SHP77 treated with DMSO at 0.1 percent for 48 hours (cell line): ENCODE results near the gene ZMYM3.
A peak's percentile ranks its signal among the peaks of the same experiment; 100 is the strongest.

Source experiments
- DNase-seq: peaks from one replicate; lab custom pipeline; 2025; lab: John Stamatoyannopoulos, UW

Gene ZMYM3

DNA sequence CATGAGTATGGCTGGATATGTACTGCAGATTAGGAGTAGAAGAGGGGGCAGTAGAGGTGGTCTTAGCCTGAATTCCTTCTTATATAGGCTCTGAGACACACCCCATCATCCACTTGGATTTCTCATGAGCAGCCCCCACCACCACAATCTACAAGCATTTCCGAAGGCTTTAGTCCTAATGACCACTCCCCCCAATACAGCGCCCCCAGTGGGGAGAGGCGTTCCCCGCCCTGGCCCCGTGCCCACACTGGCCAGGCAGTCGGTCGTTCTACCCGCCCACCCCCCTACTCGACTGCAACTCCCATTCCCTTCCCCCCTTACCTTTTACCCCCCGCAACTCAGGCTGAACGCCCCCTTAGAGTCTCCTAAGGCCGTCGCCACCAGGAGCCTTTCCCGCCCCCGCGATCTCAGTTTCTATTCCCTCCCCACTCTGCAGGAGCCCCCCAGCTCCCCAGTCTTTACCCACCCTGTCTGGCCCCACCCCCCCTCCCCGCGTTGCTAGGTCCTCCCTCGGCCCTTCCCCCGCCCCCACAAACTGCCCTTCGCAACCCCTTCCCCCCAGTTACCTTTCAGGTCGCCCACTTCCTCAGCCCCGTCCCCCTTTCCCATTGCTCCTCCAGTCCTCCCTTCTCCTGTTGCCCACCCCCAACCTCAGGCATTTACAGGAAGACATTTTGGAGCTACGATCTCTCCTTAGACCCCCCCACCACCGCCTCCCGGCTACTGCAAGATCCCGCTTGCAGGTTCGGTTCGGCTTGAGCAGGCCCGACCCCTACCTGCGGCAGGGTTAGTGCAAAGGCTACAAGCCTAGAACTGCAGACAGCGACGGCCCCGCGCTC is 468 bp downstream of the ZMYM3 start:
- no peak for DNase-seq

DNA sequence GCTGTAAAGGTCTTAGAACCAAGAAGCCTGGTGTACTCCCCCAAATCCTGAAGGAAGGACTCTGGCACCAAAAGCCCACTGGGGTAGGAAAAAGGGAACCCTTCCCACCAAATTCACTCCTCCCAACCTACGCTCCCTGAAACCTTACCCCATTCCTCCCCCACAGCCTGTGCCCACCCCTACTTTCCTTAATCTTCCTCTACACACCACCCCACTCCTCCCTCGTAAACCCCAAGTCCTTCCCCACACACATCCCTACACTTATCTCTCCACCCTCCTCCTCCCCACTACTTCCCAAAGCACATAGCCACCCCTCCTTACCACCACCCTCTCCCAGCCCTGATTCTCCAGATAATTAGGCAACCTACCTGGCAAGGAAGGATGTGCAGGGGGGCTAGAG is 1.7 kb downstream of the ZMYM3 start:
- DNase-seq, result no peak

DNA sequence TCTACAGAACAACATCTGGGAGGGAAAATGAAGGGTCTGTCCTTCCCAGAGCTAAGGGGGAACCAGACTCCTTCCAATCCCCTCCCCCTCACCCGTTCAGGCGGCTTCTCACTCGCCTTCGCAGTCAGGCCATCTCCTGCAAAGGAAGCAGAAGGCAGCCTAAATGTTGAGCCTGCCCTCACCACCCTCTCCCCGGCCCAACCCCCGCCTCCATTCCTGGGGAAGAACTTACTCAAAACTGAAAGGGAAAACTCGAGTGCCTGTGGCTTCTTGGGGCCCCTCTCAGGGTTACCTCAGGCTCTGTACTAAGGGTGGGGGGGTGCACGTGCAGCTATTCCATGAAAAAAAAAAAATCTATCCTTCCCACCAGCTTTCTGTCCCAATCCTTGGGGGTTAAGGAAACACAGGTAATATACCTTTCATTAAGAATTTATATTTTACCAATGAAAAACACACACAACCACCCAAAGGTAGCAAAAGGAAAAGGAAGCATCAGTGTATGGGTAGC is 2.4 kb downstream of the ZMYM3 start:
- DNase-seq, result no peak

DNA sequence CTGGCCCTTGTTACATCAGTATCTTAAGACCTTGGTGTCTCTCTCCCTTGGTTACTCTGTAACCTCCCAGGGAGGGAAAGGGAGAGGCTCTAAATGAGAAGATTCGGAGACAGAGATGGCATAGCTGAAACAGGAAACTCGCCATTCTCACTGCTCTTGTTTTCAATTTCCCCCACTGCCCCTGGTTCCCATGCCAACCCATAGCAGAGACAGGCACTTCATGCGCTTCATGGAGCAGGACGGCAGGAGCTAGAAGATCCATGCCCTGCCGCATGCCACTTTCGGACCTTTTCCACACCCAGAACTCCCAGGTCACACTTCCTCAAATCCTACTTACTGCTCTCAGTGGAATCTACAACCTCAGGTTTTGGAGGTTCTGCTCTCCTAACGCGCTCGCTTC is 3.1 kb downstream of the ZMYM3 start:
- DNase-seq, result no peak

DNA sequence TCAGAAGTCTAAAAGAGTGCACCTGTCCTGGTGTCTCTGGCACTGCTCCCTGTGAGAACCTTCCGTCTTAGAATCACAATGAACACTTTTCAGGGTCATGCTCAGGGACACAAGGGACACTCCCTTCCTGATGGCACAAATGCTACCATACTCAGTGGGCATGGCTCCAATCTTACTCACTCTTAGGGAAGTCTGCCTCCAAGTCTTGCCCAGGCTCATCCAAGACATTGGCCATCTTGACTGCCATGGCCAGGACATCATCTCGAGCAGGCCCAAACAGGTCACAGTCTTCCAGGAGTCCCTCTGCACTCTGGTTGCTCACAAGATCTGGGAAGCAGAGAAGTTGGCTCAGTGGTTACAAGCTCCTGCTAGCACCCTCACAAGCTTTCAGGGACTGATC is 8.8 kb downstream of the ZMYM3 start:
- DNase-seq, result no peak

DNA sequence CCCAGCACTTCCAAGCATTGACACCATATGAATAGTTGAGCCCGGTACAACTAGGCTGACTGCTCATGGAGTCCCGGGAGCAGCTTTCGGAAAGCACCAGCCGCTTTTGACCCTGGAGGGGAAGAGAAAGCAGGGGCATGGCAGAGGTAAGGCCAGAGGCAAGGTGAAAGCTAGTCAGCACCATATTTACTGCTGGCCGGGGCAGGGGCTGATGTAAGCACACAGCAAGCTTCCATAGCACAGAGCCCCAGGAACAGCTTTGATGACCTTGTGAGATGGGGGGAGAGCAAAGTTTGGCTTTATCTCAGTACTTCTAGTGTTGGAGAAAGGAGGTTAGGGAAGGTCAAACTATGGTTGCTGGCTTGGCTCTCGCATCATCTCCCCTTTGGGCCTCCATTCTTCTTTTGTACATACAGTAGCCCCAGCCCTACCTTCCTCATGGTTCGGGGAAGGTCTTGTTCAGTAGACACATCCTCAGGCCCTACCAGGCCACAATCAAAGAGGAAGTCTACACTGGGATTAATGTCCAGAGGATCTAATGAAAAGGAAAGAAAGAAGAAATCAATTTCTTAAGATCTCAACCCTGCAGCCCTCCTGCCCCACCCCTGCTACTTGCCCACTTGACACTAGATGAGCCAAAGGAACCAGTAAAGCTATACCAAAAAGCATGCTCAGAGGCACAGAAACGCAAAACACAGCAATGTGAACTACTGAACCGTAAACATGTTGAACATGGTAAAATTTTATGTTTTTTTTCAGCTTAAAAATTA is 9.4 kb downstream of the ZMYM3 start:
- DNase-seq, result no peak

DNA sequence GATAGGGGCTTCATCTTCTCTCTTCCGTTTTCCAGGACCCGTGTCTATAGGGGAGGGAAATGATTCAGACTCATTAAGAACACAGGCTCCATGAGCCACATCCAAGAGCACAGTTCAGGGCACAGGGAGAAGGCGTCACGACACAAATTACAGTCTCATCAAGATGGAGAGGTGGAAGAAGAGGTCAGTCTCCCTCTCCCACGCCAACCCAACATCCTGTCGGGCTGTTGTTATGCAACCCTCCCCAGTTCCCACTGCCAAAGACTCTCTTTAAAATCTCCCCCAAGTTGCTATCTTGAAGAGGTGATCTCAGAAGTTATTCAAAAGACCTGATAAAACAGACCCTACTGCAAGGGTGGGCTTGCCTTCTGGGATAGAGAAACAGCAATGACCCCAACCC is 12.6 kb downstream of the ZMYM3 start:
- DNase-seq, result no peak

DNA sequence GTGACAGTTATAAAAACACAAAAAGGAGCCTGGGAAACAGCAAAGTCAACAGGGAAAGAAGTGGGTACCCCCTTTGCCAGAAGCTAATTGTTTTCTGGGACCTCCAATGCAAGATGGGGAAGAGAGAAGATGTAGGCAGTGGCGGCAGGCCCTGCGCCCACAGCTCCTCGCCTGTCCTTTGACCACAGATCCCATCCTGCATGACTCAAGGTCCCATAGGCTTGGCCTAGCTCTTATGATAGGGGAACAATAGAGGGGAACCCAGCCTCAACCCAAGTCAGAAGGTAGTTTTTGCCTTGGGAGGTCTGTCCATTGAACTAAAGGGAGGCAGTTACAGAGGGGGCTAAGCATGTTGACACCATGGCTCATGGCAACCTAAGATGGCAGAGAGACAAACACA is 14.2 kb downstream of the ZMYM3 start:
- DNase-seq, result no peak

DNA sequence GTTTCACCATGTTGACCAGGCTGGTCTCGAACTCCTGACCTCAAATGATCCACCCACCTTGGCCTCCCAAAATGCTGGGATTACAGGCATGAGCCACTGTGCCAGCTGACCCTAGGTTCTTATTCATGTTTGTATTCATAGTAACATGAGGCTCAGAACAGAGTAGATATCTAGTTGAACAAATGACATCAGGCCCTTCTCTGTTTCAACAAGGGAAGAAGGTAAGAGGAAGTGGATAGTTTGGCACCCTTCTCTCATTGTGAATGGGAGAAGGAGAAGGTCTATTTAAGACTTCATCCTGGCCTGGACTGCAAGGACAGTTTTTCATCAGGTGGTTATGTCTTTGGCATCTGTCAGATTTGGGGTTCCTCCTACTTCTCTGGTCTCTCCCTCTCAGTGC is 17.1 kb downstream of the ZMYM3 start:
- no peak for DNase-seq

DNA sequence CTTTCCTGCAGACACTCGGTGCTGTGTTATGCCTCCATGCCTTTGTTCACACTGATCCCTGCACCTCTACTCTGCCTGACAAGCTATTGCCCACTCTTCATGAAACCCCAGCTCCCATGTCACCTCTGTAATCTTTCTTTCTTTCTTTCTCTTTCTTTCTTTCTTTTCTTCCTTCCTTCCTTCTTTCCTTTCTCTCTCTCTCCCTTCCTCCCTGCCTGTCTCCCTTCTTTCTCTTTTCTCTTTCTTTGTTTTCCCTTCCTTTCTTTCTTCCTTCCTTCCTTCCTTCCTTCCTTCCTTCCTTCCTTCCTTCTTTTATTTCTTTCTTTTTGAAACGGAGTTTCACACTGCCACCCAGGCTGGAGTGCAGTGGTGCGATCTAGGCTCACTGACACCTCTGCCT is 18.5 kb downstream of the ZMYM3 start:
- DNase-seq, result no peak

DNA sequence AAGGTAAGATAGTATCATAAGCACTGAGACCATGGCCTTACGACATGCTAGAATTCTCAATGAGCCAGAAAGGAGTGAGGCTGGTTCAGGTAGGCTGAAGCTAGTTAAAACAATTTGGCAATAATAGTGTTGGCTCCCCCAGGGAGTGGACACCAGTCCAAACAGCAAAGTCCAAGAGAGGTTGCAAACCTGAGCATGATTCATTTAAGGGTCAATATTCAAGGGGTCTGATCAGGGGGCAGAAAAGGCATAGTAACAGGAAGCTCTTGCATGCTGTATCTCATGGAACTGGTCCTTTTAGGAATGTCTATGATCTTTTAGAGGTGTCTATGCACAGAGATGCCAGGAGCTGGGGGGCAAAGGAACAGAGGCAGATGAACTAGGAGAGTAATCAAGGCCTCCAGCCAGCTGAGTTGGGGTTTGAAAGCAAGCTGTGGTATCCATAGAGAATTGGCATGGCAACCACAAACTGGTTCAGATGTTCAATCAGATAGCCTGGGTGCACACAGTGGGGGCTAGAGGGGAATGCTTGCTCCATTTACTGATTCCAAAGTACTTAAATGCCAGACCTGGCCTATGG is 25.8 kb downstream of the ZMYM3 start:
- no peak for DNase-seq

DNA sequence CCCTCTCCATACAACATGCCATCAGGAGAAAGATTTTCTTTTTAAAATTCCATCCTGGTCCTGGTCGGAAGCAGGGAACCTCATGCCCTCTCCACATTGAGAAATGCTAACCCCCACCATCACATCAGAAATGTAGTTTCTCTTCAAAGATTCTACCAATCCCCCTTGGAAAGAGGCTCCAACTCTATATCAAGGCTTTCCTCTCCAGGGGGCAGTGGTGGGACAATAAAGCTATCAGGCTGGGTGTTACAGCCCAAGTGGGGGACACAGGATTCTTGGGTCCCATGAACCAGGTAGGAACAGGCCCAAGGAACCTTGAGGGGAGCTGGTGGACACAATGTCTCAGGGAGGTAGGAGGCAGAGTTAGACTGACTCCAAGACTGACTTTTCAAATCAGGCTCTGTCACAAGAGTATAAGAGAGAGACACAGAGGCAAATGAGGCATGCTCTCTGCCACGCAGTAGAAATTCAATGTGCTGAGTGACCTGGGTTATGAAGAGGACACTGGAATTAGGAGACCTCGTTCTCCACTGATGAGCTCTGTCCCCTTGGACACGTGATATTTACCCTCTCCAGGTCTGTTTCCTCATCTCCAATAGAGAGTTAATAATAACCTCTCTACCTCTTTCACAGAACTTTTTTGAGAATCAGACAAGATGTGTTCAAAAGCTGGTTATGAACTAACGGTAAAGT is 26.4 kb downstream of the ZMYM3 start:
- DNase-seq, result no peak

DNA sequence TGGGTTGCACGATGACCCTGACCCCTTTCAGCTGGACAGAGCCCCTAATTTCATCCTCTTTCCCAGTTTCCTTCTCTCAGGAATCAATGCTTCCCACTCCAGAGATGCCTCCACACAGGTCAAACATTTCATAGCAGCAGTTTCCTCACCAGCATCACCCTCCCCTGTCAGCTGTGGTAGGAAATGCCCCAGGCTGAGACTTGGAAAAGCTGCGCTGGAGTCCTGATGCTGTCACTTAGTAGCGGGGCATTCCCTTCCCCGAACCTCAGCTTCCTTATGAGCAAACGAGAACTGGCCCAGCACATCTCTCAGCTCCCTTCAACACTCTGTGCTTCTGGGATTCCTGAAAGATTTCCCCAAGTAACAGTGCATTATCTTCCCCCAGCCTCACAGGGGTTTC is 28.3 kb downstream of the ZMYM3 start:
- no peak for DNase-seq

DNA sequence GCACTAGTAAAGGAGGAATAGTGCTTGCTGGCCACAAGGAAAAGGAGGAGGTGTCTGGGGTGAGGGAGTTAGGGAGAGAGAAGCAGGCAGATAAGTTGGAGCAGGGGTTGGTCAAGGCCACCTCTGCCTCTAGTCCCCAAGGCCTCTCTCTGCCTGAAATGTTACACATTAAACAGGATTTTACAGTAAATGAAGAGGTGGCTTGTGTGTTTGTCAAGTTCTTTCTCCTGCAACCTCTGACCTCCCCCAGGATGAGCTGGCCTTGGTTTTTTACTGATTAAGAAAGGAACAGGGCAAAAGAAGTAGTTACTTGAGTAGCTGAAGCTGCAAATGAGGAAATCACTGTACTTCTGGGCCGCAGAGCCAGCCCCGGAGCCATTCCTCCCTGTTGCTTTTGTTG is 28.9 kb downstream of the ZMYM3 start:
- DNase-seq, result no peak

DNA sequence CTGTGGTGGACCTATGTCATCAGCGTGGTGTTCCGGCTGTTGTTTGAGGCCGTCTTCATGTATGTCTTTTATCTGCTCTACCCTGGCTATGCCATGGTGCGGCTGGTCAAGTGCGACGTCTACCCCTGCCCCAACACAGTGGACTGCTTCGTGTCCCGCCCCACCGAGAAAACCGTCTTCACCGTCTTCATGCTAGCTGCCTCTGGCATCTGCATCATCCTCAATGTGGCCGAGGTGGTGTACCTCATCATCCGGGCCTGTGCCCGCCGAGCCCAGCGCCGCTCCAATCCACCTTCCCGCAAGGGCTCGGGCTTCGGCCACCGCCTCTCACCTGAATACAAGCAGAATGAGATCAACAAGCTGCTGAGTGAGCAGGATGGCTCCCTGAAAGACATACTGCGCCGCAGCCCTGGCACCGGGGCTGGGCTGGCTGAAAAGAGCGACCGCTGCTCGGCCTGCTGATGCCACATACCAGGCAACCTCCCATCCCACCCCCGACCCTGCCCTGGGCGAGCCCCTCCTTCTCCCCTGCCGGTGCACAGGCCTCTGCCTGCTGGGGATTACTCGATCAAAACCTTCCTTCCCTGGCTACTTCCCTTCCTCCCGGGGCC is 29.7 kb downstream of the ZMYM3 start:
- no peak for DNase-seq

DNA sequence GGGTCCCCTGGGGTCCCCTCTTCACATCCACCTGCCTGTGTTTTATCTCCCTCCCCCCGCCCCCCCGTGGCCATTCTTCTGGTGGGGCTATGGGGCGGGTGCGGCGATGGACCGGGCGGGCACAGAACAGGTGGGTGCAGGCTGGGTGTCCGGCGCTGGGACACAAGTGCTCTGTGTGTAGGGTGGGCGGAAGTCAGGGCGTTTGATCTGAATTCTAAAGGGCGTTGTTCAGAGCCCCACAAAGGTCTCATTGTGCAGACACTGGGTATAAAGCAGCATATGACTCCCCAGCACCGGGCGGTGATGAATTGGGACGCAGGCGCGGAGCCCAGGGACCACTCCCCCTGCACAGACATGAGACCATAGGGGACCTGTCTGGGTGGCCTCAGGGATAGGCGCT is 31.0 kb downstream of the ZMYM3 start, which contains the start of gene GJB1:
Gene GJB1 (plus strand): TSS at position 296 of the 400 bp plus-strand sequence. CDS start 484 bp downstream, outside the sequence.
- DNase-seq, result no peak

DNA sequence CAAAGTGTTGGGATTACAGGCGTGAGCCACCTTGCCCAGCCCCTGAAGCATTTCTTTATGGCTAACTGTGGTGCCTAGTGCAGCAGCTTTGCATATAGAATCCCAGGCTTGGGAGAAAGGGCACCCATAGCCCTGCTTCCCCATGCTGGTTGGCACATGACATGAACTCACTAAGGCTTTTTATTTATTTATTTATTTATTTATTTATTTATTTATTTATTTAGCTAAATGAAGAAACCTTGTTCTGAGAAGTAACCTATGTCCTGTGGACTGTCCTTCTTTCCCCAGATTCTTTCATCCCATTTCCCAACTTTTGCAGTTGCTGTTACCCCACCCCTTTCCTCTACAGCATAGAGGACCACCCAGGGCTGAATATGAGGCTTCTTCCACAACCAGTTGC is 32.8 kb downstream of the ZMYM3 start:
- no peak for DNase-seq

DNA sequence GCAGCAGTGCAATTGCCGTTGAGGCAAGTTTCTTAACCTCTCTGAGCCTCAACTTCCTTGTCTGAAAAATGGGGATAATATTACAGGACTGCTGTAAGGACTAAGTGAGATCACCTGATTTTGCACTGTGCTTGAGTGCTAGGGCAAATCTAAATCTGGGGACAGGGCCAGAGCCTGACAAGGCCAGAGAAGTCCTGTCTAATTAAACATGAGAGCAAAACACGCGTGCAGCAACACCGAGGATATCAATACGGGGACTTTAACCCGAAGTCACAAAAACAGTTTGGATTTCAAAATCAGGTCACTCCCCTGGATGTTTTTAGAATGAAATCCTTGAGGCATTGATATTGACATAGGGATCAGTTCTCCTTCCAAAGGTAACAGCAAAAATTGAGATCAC is 36.6 kb downstream of the ZMYM3 start:
- no peak for DNase-seq

DNA sequence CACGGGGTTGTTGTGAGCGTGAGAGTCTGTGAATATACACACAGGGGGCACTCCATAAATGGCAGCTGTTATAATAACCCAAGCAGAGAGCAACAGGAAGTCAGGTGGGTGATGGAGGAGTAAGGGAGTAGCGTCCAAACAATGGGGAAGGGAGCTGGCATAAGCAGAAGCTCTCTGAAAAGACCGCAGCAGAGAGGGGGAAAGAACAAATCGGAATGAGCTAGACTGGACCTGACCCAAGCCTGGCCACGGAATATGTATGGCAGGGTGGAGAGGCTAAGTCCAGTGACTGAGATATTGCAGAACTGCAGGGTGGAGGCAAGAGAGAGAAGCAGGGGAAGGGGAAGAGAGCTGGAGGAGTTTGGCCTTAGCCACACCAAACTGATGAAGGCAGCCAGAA is 37.5 kb downstream of the ZMYM3 start:
- peak; percentile 18 for DNase-seq

DNA sequence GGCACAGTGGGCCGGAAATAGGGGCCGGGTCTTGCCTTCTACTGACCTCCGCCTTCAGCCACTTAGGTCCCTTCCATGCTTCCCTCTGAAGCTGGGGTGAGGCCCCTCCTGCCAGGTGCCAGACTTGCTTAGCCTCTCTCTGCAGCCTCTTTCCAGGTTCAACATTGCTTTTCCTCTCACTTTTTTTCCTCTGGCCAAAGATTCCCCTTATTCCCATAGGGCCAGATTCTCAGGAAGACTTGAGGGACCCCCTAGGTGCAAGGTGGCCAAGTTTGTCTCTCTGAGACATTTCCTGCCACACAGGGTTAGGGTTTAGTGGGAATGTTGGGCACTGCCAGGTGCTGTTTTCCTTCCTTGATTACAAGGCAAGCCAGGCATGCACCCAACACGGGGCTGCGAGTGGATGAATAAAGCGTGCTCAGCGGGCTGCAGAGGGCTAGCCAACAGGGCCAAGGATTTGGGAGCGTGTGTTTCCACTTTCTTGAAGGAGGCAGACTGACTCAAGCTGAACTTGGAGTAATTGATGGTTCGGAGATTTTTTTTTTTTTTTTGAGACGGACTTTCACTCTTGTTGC is 38.5 kb downstream of the ZMYM3 start:
- DNase-seq, result no peak

DNA sequence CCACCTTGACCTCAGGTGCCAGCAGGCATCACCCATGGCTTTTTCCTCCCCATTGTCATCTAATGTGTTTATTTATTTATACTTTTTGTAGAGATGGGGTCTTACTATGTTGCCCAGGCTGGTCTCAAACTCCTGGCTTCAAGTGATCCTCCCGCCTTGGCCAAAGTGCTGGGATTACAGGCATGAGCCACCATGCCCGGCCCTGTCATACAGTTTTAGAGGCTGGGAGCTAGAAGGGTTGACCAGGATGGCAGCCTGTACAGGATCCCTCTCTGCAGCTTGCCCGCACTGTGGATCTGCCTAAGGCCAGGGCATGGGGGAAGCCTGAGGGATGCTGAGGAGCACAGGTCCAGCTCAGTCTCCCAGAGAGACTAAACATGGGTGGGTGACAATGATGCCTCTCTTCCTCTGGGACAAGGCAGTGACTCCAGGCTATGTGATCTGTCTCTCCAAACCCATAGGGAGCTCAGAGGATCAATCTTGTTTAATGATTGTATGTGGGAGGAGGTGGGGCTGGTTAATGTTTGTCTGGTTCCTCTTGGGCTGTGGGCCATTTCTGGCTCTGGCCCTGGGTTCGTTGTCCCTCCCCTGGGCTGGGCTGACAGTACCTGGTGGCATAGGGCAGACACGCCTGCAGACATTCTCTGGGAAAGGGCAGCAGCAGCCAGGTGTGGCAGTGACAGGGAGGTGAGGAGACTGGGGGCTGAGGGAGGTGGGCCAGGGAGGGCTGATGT is 39.2 kb downstream of the ZMYM3 start:
- DNase-seq, result no peak
